ENCODE results near the gene DLEC1. TPM values are rescaled to one million over a fixed set of nuclear protein-coding genes. Genes with fewer than 3 reads are reported as not detected.
A peak's percentile ranks its signal among the peaks of the same experiment; 100 is the strongest.

DLEC1 gene, protein sequence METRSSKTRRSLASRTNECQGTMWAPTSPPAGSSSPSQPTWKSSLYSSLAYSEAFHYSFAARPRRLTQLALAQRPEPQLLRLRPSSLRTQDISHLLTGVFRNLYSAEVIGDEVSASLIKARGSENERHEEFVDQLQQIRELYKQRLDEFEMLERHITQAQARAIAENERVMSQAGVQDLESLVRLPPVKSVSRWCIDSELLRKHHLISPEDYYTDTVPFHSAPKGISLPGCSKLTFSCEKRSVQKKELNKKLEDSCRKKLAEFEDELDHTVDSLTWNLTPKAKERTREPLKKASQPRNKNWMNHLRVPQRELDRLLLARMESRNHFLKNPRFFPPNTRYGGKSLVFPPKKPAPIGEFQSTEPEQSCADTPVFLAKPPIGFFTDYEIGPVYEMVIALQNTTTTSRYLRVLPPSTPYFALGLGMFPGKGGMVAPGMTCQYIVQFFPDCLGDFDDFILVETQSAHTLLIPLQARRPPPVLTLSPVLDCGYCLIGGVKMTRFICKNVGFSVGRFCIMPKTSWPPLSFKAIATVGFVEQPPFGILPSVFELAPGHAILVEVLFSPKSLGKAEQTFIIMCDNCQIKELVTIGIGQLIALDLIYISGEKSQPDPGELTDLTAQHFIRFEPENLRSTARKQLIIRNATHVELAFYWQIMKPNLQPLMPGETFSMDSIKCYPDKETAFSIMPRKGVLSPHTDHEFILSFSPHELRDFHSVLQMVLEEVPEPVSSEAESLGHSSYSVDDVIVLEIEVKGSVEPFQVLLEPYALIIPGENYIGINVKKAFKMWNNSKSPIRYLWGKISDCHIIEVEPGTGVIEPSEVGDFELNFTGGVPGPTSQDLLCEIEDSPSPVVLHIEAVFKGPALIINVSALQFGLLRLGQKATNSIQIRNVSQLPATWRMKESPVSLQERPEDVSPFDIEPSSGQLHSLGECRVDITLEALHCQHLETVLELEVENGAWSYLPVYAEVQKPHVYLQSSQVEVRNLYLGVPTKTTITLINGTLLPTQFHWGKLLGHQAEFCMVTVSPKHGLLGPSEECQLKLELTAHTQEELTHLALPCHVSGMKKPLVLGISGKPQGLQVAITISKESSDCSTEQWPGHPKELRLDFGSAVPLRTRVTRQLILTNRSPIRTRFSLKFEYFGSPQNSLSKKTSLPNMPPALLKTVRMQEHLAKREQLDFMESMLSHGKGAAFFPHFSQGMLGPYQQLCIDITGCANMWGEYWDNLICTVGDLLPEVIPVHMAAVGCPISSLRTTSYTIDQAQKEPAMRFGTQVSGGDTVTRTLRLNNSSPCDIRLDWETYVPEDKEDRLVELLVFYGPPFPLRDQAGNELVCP (N-terminal part only)
- 10 to 100 TPM in 1 of 5 donors, 1 to 10 TPM in 4; 2.3 to 10.4 (median 7.8) TPM for polyA plus RNA-seq (ENCODE audit: insufficient read depth in 1 of 5, insufficient read length in 5 of 5, low replicate concordance in 1 of 5)
- long read RNA-seq, donor 1, partial matches to known transcripts = 41 of 41 reads
- long read RNA-seq, donor 1, other reads (novel, unspliced or antisense) = 0 of 41 reads
- long read RNA-seq, donor 2 = 0 reads
- long read RNA-seq, donor 3, partial matches to known transcripts = 47 of 52 reads
- long read RNA-seq, donor 3, other reads (novel, unspliced or antisense) = 5 of 52 reads
- long read RNA-seq, donor 4 = 0 reads
- long read RNA-seq, donor 5, partial matches to known transcripts = 42 of 69 reads
- long read RNA-seq, donor 5, other reads (novel, unspliced or antisense) = 27 of 69 reads
- long read RNA-seq, donor 6, partial matches to known transcripts = 44 of 64 reads
- long read RNA-seq, donor 6, other reads (novel, unspliced or antisense) = 20 of 64 reads
- long read RNA-seq, donor 7, partial matches to known transcripts = 77 of 83 reads
- long read RNA-seq, donor 7, other reads (novel, unspliced or antisense) = 6 of 83 reads
- long read RNA-seq, donor 8, partial matches to known transcripts = 0 of 5 reads
- long read RNA-seq, donor 8, other reads (novel, unspliced or antisense) = 5 of 5 reads

DNA sequence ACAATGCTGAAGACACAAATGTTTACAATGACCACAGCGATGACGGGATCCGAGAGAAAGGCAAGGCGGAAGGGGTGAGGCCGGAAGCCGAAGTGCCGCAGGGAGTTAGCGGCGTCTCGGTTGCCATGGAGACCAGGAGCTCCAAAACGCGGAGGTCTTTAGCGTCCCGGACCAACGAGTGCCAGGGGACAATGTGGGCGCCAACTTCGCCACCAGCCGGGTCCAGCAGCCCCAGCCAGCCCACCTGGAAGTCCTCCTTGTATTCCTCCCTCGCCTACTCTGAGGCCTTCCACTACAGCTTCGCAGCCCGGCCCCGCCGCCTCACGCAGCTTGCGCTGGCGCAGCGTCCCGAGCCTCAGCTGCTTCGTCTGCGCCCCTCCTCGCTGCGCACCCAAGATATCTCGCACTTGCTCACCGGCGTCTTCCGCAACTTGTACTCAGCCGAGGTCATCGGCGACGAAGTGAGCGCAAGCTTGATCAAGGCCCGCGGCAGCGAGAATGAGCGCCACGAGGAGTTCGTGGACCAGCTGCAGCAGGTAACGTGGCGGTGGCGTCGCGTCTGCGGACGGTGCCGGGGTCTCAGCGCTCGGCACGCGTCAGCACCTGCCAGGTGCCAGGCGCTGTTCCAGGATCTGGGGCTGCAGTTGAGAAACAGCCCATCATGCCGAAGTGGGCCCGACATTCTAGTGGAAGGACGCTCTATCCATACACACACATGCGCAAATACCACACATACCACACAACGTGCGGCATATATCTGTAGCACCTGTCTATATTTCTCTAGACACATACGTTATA, at the start of gene DLEC1:
Gene DLEC1, plus strand, starts transcription at position 108 of the 798 bp plus-strand sequence. Its CDS starts 18 bp downstream, at position 126.
- peak; percentile 56 to 65 for DNase-seq

DNA sequence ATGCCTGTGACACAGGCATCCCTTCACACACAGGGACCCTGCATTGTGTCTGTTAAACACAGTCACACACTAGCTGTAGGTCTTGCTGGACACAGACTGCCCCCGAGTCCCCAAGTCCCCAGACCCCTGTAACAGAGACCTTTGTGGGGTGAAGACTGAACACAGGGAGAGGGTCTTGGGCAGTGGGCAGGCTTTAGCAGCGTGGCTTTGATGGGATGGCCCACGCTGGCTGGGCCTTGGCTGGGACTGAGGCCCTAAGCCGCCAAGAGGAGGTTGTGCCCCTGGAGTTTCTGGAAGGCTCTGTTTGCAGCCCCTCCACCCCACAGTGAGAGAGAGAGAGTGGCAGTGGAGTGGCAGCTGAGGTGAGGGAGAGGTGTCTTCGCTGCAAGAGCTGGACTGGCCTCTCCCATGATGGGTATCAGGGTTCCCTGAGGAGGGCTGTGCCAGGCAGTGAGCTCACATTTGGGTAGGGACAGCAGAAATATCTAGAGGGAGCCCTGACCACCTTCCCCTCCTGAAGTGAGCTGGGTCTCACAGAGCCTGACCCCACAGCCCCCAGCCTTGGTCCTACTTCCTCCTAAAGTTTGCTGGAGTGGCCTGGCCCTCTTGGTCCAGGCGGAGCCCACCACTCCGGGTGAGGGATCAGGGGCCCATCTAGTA, 49.1 kb upstream of the DLEC1 start:
- no peak for DNase-seq

DNA sequence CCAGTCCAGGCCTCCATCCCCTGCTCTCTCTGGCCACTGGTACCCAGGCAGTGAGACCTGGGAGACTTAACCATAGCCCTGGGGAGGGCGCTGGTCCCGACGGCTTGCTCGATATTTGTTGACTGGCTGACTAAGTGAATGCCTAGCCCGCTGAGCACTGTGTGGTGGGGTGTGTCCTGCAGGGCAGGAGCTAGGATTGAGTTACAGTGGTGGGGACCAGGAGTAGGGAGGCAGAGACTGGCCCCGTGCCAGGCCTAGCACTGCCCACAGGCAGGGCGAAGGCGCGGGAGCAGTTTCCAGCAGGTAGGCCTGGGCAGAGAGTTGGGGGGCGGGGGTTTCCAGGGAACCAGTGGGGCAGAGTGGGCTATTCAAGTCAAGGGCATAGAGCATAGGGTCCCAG, 48.5 kb upstream of the DLEC1 start, which contains the start of gene VILL:
Gene VILL, plus strand, starts transcription at position 260 of the 400 bp plus-strand sequence. CDS start 2,887 bp downstream, outside the sequence.
- DNase-seq = no peak

DNA sequence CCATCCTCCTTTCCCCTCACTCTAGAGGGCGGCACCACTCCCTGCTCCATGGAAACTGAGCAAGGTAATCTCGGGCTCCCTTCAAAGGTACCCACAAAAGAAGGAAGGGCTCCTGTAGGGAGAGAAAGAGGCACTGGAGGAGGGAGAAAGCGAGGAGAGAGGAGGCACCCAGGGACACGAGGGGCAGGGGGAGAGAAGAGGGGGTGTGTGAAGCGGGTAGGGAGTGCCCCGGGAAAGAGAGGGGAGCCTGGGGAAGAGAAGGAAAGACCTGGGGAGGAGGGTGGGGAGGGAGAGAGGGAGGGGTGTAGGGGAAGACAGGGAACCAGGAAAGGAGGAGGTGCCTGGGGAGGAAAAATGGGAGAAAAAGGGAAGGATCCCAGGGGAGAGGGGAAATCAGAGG, 47.9 kb upstream of the DLEC1 start:
- no peak for DNase-seq

DNA sequence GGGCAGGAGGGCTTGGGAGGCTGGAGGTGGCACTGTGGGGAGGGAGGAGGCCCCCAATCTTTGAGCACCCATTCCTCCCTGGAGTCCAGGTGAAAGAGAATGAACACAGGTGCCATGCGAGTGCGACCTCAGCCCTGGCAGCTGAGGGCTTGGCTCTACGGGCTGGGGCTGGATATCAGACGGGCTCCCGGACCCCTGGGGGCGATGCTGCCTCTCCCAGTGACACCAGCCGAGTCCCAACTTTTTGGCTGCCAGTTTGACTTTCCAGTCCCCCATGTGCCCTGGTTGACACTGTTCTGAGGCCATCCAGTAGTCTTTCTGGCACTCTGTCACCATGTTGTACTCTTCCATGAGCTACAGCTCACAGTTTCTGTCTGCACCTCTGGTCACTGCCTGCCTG, 47.2 kb upstream of the DLEC1 start:
- no peak for DNase-seq

DNA sequence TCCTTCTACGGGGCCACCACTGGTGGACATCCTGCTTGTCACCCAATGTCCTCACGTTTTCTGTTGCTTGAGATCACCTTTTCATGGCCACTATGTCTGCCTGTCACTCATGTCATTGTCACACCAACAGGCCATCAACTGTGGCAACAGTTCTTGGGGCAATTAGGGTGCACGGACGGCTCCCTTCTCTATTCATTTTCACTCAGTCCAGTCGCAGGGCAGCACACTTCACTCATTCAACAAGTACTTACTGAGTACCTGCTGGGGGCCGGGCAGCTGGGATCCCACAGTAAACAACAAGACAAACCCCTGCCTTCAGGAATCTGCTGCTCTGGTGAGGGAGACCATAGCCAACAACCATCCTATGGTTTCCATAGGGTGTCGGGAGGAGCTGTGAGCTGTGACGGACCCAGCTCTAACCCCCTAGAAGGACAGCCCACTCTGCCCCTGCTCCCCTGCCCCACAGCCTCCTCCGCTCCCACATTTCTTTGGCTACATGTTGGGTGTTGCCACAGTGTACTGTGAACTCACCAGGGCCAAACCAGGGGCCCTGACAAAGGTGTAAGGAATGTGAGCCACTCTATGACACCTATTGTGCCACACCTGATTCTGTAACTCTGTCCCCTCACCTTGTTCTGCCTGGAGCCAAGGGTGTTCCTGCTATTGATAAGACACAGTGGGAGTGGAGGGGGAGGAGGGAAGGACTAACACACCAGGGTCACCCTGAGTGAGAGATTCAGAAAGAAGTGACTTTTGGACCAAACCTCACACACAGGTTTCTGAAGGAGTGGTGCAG, 46.5 kb upstream of the DLEC1 start:
- DNase-seq = no peak

DNA sequence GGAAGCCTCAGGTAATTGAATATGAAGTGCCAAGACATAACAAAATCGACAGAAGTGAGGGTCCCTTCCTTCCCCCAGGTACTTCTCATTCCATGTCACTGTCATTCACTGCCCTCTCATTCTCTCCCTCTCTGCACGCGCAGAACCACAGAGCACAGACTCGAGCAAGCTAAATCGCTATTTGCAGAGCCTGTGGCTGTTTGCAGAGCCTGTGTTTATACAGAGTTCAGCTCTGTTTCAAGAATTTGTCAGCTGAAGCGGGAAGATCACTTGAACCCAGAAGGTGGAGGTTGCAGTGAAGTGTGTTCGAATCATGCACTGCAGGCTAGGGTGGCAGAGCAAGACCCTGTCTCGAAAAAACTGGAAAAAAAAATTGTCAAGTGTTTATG, 45.9 kb upstream of the DLEC1 start:
- DNase-seq = no peak

DNA sequence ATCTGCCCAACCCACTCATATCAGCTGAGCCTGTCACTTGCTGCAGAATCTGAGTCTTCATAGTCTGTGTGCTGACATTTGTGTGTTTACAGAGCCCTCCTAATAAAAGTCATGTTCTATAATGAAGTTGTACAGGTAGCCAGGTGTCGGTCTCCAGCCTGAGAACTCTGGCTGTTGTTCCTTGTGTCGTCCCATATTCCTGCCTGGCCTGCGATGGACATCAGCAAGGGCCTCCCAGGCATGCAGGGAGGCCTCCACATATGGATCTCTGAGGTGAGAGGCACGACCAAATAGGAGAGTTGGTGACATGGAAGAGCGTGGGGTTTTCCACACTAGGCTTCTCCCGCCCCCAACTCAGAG, 45.6 kb upstream of the DLEC1 start:
- no peak for DNase-seq

DNA sequence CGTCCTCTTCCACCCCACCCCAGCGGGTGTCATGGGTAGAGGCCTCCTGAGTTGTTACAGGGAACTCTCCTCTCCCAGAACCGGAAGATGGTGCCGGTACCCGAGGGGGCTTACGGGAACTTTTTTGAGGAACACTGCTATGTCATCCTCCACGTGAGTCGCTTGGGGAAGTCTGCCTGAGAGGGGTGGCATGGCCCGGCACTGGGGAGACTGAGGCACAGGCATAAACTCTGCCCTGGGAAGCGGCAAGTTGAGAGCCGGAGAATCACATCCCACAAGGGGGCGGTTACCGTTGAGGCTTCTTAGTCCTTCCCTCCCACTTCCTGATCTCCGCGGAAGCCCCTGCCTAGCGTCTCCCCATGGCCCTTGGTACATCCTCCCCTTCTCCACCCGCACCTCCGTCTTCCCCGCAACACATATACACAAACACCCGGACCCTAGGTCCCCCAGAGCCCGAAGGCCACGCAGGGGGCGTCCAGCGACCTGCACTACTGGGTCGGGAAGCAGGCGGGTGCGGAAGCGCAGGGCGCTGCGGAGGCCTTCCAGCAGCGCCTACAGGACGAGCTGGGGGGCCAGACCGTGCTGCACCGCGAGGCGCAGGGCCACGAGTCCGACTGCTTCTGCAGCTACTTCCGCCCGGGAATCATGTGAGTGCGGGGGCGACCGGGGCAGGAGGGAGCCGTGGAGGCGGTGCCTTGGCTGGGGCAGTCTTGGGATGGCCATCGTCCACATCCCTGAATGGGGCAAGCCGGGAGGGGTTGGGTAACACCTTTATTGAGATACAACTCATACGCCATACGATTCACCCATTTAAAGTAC, 45.0 kb upstream of the DLEC1 start:
- DNase-seq = peak; percentile 59 to 71

DNA sequence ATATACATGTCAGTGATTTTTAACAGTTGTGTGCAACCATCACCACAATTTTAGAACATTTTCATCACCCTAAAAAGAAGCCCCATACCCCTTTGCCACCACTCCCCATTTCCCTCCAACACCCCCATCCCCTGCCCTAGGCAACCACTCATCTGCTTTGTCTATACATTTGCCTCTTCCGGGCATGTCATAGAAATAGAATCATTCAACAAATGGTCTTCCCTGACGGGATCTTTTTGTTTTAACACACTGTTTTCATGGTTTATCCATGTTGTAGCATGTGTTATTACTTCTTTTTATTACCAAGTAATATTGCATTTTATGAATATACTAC, 44.4 kb upstream of the DLEC1 start:
- no peak for DNase-seq

DNA sequence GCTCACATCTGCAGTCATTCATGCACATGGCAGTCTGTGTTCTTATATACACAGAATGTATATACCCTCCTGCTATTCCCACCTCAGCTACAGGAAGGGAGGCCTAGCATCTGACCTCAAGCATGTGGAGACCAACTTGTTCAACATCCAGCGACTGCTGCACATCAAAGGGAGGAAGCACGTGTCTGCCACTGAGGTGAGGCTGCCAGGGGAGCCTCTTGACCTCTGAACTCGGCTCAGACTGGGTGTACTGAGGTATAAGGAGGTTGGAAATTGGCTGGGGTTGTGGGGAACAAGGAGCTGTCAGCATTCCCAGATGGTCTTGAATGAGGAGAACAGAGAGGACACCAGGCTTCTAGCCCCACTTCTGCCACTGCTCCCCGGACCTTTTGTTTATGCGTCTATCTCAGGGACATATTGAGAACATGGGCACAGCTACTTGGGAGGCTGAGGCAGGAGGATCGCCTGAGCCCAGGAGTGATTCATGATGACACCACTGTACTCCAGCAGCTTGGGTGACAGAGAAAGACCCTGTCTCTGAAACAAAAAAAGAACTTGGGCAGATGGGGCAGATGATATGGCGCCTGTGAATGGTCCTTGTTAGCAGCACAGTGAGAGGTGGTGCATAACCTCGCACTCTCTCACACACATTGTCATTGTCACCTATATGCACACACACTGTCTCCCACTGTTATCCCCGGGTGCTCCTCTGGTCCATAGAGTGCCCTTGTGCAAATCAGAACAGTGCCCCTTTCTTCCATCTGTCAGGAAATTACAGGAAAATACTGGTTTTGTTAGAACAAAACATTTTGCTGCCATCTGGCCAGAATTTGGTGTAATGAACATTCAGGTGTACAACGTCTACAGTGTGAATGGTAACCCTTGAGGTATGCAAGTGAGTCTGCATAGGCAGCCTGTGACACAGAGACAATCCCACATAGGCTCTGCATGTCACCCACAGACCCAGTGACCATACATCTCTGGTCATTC, 43.1 kb upstream of the DLEC1 start:
- no peak for DNase-seq

DNA sequence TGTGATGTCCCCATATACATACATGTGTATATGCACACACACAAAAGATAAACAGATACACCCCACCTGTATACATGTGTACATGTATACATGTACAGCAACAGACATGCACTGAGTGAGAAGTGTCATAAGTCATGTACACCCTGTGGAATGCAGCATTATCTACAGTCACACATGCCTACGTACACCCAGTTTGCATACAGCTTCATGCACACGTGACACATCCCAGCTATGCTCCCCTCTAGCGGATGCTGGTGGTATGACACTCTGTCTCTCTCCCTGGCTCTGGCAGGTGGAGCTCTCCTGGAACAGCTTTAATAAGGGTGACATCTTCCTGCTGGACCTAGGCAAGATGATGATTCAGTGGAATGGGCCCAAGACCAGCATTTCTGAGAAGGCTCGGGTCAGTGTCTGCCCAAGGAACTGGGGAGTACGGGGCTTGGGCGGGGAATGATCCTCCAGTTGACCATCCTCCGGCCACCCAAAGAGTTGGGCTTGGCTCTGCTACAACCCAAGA, 42.2 kb upstream of the DLEC1 start:
- DNase-seq = peak in 1 of 2 donors; percentile 60

DNA sequence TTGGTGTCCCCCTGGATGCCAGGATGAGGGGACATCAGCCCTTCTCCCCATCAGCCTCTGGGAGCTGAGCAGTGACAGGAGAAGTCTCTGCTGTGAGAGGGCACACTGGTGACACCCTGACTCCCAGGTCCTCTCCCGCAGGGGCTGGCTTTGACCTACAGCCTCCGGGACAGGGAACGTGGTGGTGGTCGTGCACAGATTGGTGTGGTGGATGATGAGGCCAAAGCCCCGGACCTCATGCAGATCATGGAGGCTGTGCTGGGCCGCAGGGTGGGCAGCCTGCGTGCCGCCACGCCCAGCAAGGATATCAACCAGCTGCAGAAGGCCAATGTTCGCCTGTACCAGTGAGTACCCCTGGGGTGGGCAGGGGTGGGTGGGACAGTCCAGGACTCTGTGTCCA, 41.7 kb upstream of the DLEC1 start:
- no peak for DNase-seq

DNA sequence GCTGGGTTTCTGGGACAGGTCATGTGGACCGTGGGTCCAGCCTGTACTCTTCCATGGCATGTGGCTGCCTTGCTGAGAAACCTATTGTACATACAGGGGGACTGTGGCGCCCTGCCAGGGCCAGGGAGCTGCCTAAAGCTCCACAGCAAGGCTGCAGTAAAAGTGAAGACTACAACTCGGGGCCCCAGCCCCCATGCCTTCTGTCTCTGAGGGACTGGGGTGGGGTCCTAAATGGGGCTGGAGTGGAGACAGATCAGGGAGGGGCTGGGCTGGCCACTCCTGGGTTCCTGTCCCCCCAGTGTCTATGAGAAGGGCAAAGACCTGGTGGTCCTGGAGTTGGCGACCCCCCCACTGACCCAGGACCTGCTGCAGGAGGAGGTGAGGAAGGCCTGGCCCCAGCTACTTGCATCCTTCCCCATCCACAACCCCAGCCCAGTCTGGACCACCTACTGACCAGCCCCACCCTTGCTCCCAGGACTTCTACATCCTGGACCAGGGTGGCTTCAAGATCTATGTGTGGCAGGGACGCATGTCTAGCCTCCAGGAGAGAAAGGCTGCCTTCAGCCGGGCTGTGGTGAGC, 41.1 kb upstream of the DLEC1 start:
- DNase-seq = no peak

DNA sequence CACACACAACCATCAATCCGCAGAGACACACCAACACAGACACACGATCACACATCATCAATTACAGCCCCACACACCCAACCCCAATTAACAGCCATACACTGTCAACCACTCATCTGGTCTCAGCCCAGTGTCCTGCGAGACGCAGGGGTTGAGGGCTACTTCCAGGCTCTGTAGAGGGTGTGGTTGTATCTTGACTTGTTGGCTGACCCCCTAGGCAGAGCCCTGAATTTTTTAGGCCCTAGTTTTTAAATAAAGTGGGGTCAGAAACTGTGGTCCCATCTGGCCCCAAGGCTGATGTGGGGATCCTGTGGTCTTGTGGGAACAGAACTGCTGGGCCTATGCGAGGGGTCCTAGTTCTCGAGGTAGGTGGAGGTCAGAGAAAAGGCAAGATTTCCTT, 39.2 kb upstream of the DLEC1 start:
- no peak for DNase-seq

All from right lung (tissue), 10 donors.